H1 (cell line): ENCODE results near the gene MGAT4B. TPM values are rescaled to one million over a fixed set of nuclear protein-coding genes. Genes with fewer than 3 reads are reported as not detected.

Experiments used
- BRCA1 ChIP-seq: IDR thresholded peaks from 2 replicates; pipeline ENCODE4 v1.6.1; 2012; ENCODE audit warnings: low read depth, low read length, improper control_type of control experiment
- CHD2 ChIP-seq: IDR thresholded peaks from 2 replicates; pipeline ENCODE4 v1.6.1; 2012; ENCODE audit warnings: low read length, improper control_type of control experiment
- JUND ChIP-seq: IDR thresholded peaks from 2 replicates; pipeline ENCODE4 v1.6.1; 2011; ENCODE audit warnings: mild to moderate bottlenecking, improper control_type of control experiment, low read length
- POLR2A ChIP-seq, 2 experiments: IDR thresholded peaks; 1 replicate in 1 of 2; 2 replicates in 1 of 2; pipeline ENCODE4 v1.6.1; 2011; ENCODE audit warnings: low read depth in 2 of 2, low read length in 2 of 2, mild to moderate bottlenecking in 2 of 2; ENCODE audit errors: control extremely low read depth in 1 of 2
- TAF7 ChIP-seq: optimal IDR thresholded peaks from 2 replicates; pipeline ENCODE3; 2011; ENCODE audit warnings: low read depth, mild to moderate bottlenecking, inconsistent platforms, low read length, moderate library complexity, borderline replicate concordance
- USF2 ChIP-seq: IDR thresholded peaks from 2 replicates; pipeline ENCODE4 v1.6.1; 2011; ENCODE audit warnings: low read length, improper control_type of control experiment
- polyA plus RNA-seq, 7 experiments: library from polyadenylated mRNA; depleted of rRNA in 3 of 7; stranded (reverse) in 5 of 7; unstranded in 2 of 7; fragments of >200 nt in 5 of 7; fragments of 200-250 nt in 2 of 7; gene quantifications; 1 replicate in 5 of 7; 2 replicates in 1 of 7; 4 replicates in 1 of 7; pipeline versions ENCODE4 v1.2.1 to v1.2.3, GENCODE V29; 2011 to 2013; ENCODE audit warnings: missing spikeins in 2 of 7, mixed read lengths in 2 of 7
- total RNA-seq: library from RNA; stranded (reverse); fragmentation: NEBNext Ultra II Directional; extraction: Animal tissue kit (Norgen Biotek cat#: 25700); gene quantifications from 2 replicates; pipeline ENCODE4 v1.2.1, GENCODE V29; 2021

Gene MGAT4B
- total and polyA plus RNA-seq, 2 of the 8 experiments (the other 6 are each of a cell fraction or from before 2014, with no cell fraction given): 116 to 128 TPM

- 0 out of 2 replicates have a peak, but pooled peaks have one; percentile 5 for TF ChIP-seq USF2
- TF ChIP-seq TAF7: no peak
- TF ChIP-seq BRCA1: no peak
- no peak for TF ChIP-seq CHD2
- TF ChIP-seq POLR2A (IDR thresholded peaks at IDR 0.05; ENCODE audit: control extremely low read depth in 1 of 2, low read depth in 2 of 2, low read length in 2 of 2): peak in 1 of 2 experiments; percentile 53; a peak in 2 of 3 replicates
- TF ChIP-seq JUND: no peak
Observed at GRCh38 chr5:179828756-179829421, 22.2 kb upstream of the MGAT4B start (continued).
